Hepatocyte (in vitro differentiated cells): ENCODE measurements around the gene CARMIL1.

Experiments used
- CTCF ChIP-seq: fragments of 200-600 bp; sonication (generic); IDR thresholded peaks from 2 replicates; pipeline ENCODE4 v1.5.1; 2016; ENCODE audit warnings: antibody characterized with exemption, mild to moderate bottlenecking; ENCODE audit not compliant: poor library complexity
- EZH2phosphoT487 ChIP-seq: fragments of 200-600 bp; sonication (generic); IDR thresholded peaks from one replicate; pipeline ENCODE4 v1.6.1; 2018; ENCODE audit warnings: antibody characterized with exemption, mild to moderate bottlenecking, low read depth, moderate library complexity; ENCODE audit not compliant: unreplicated experiment, severe bottlenecking

- TF ChIP-seq CTCF (no peak), EZH2phosphoT487 (no peak)
Measured at GRCh38 chr6:25642667-25643328, 363.6 kb downstream of the CARMIL1 start.
